GM12864 (cell line): ENCODE measurements around the gene RADX.
"Not testable (repeated sequence)": the region's sequence is repeated elsewhere in the genome, so short reads cannot be mapped to it uniquely, and the experiment has no call there.

Source experiments
- DNase-seq: peaks from one replicate; pipeline ENCODE4 v3.0.0-alpha.2; 2011; ENCODE audit warnings: low read depth
- H3K4me3 ChIP-seq: 2 replicates; pipeline ENCODE4 v1.5.1; 2011; ENCODE audit warnings: mild to moderate bottlenecking, low read depth, low read length, control low read depth
- CTCF ChIP-seq: IDR thresholded peaks from 2 replicates; pipeline ENCODE4 v1.5.1; 2011; ENCODE audit warnings: low read depth, mild to moderate bottlenecking, moderate library complexity, low read length, control low read depth, inconsistent platforms; ENCODE audit errors: missing control alignments

RADX gene

GRCh38 chrX:106619797-106620196 lies 8.0 kb downstream of the RADX start:
- DNase-seq, result no peak
- no peak overlapping the region for H3K4me3 ChIP-seq
- peak; percentile 29 for TF ChIP-seq CTCF

- DNase-seq, result no peak
- no peak overlapping the region for H3K4me3 ChIP-seq
- TF ChIP-seq CTCF, result no peak
Measured at GRCh38 chrX:106621836-106622235, 10.1 kb downstream of the RADX start.

- DNase-seq, result no peak
- H3K4me3 ChIP-seq, result no peak overlapping the region
- no peak for TF ChIP-seq CTCF
Measured at GRCh38 chrX:106626789-106627188, 15.0 kb downstream of the RADX start.

- no peak for DNase-seq
- TF ChIP-seq CTCF, result no peak
- no peak overlapping the region for H3K4me3 ChIP-seq
Measured at GRCh38 chrX:106631615-106632014, 19.8 kb downstream of the RADX start.

GRCh38 chrX:106649523-106650428 lies 38.0 kb downstream of the RADX start:
- no peak overlapping the region for H3K4me3 ChIP-seq
- no peak for DNase-seq
- TF ChIP-seq CTCF, result no peak

- not testable (repeated sequence) for H3K4me3 ChIP-seq, DNase-seq
Measured at GRCh38 chrX:106653625-106654024, 41.8 kb downstream of the RADX start.

GRCh38 chrX:106670631-106671030 lies 58.9 kb downstream of the RADX start:
- no peak for DNase-seq
- no peak for TF ChIP-seq CTCF
- no peak overlapping the region for H3K4me3 ChIP-seq
